Activated CD8-positive, alpha-beta T cell treated with anti-CD3 and anti-CD28 coated beads, Interleukin-2, amount 10 ng/mL, durations not matched to agents 7 days and 5 days (primary cell): ENCODE data around the gene TMEM150A. TPM values are rescaled to one million over a fixed set of nuclear protein-coding genes. Genes with fewer than 3 reads are reported as not detected.
A peak's percentile ranks its signal among the peaks of the same experiment; 100 is the strongest.
"Not testable (repeated sequence)": the region's sequence is repeated elsewhere in the genome, so short reads cannot be mapped to it uniquely, and the experiment has no call there.

Experiments
- ATAC-seq: fragments of 150-1000 bp; cut with Tn5 transposase; one replicate; pipeline ENCODE4 v1.10.0; 2021; ENCODE audit warnings: moderate library complexity
- CTCF ChIA-PET: fragments of 350-600 bp; sonication (Branson Sonifier 250); formaldehyde crosslinking; loops from one replicate; lab custom pipeline; 2021; ENCODE audit warnings: antibody characterized with exemption; lab: Charles Lee
- POLR2A ChIA-PET: fragments of 350-600 bp; sonication (Branson Sonifier 250); formaldehyde crosslinking; loops from one replicate; lab custom pipeline; 2021; ENCODE audit warnings: antibody characterized with exemption; lab: Charles Lee
- DNase-seq: peaks from one replicate; pipeline ENCODE4 v3.0.0-alpha.2; 2020
- H3K27ac Mint-ChIP-seq: one replicate; pipeline ENCODE4 v1.8.0; 2021; ENCODE audit warnings: mild to moderate bottlenecking, mixed read lengths
- H3K27me3 Mint-ChIP-seq: one replicate; pipeline ENCODE4 v1.8.0; 2021; ENCODE audit warnings: low read depth, mixed read lengths
- H3K36me3 Mint-ChIP-seq: one replicate; pipeline ENCODE4 v1.8.0; 2021; ENCODE audit warnings: low read depth, mixed read lengths
- H3K4me1 Mint-ChIP-seq: one replicate; pipeline ENCODE4 v1.8.0; 2021; ENCODE audit warnings: low read depth, mixed read lengths
- H3K4me3 Mint-ChIP-seq: one replicate; pipeline ENCODE4 v1.8.0; 2021; ENCODE audit warnings: mild to moderate bottlenecking, mixed read lengths
- H3K9me3 Mint-ChIP-seq: one replicate; pipeline ENCODE4 v1.8.0; 2022; ENCODE audit warnings: mixed read lengths; ENCODE audit not compliant: insufficient read depth
- total RNA-seq, 2 experiments: library from RNA; stranded (reverse); gene quantifications; one replicate each; pipeline ENCODE4 v1.2.3, GENCODE V29; 2021

Gene TMEM150A
- total RNA-seq, 2 experiments from 2014 or later, result 1.7 to 1.9 TPM

DNA sequence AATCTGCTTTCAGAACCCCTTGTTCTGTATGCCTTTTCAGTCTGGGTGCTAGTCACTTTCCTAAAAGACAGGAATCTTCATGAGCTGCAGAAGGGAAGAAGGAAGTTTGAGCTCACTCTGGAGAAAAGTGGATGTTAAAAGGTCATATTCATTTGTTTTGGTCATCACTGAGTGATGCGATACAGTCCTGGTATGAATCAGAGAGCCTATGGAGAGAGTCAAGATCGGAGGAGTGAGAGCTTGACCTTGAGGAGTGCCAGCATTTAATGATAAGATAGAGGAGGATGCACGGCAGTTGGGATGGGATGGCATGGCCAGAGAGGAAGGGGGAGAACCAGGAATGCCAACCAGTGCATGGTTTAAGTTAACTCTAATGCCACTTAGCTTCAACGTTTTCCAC lies 33.1 kb upstream of the TMEM150A start:
- POLR2A ChIA-PET, result interaction anchor here (0.8 to 1.2 kb wide), 2 partner anchors 20 to 24 kb away, joined by 3 to 4 read pairs; partner anchors contain the start of gene USP39
- CTCF ChIA-PET, result interaction anchor here (1.1 to 5.5 kb wide), 7 partner anchors 8 to 71 kb away, joined by 4 to 86 read pairs (median 51); partner anchors contain the start of gene C2orf68
- Mint-ChIP-seq H3K4me3 (no peak overlapping the region), H3K27ac (no peak overlapping the region), H3K9me3 (no peaks in the 10 kb centered on the region), H3K27me3 (no peaks in the 10 kb centered on the region), H3K4me1 (peaks cover 6% of the 10 kb centered on the region), H3K36me3 (peaks cover 66% of the 10 kb centered on the region)
- ATAC-seq (no peak), DNase-seq (no peak)

DNA sequence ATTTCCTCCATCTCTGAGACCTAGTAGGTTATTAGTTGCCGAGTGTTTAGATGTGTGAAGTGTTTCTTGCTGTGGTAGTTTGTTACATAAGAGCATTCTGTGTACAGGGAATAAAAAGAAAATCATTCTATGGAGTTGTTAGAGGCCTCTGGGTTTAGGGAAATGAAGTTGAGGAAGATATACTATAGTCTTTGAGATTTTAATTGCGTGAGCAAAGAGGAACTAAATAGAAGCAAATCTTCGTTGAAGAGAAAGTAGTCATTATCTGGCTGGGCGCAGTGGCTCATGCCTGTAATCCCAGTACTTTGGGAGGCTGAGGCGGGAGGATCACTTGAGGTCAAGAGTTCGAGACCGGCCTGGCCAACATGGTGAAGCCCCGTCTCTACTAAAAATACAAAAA lies 32.5 kb upstream of the TMEM150A start:
- Mint-ChIP-seq H3K27me3 (no peaks in the 10 kb centered on the region), H3K4me1 (peaks cover 9% of the 10 kb centered on the region), H3K4me3 (no peak overlapping the region), H3K27ac (no peak overlapping the region), H3K36me3 (peaks cover 71% of the 10 kb centered on the region), H3K9me3 (no peaks in the 10 kb centered on the region)
- ATAC-seq (no peak), DNase-seq (no peak)
- CTCF ChIA-PET, result interaction anchor here (3.3 to 5.5 kb wide), 4 partner anchors 14 to 71 kb away, joined by 36 to 86 read pairs (median 60); no protein-coding TSS in a partner anchor
- POLR2A ChIA-PET, result interaction anchor here (0.6 to 1.2 kb wide), 4 partner anchors 12 to 241 kb away, joined by 3 to 4 read pairs (median 3); partner anchors contain the start of gene USP39

DNA sequence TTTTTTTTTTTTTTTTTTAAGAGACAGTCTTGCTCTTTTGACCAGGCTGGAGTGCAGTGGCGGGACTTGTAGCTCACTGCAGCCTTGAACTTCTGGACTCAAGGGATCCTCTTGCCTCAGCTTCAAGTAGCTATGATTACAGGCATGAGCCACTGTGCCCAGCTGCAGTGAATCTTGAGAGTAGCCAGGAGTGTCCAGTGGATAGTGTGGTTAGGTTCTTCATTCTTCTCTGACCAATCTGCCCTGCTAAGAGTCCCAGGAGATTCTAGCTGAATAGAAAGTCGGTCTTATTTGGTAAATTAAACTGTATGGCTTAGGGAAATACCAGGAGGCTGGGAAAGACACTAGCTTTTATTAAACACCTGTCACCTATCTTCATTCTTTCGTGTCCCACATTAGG lies 28.8 kb upstream of the TMEM150A start:
- no peak for ATAC-seq
- CTCF ChIA-PET, result interaction anchor here (1.1 to 1.3 kb wide), 2 partner anchors 18 to 49 kb away, joined by 3 to 5 read pairs; no protein-coding TSS in a partner anchor
- no peaks in the 10 kb centered on the region for H3K27me3 Mint-ChIP-seq
- no peak for DNase-seq
- H3K36me3 Mint-ChIP-seq, result peaks cover 70% of the 10 kb centered on the region
- H3K27ac Mint-ChIP-seq, result no peak overlapping the region
- H3K4me1 Mint-ChIP-seq, result peaks cover 19% of the 10 kb centered on the region
- POLR2A ChIA-PET, result no interaction called here
- no peaks in the 10 kb centered on the region for H3K9me3 Mint-ChIP-seq
- H3K4me3 Mint-ChIP-seq, result no peak overlapping the region

DNA sequence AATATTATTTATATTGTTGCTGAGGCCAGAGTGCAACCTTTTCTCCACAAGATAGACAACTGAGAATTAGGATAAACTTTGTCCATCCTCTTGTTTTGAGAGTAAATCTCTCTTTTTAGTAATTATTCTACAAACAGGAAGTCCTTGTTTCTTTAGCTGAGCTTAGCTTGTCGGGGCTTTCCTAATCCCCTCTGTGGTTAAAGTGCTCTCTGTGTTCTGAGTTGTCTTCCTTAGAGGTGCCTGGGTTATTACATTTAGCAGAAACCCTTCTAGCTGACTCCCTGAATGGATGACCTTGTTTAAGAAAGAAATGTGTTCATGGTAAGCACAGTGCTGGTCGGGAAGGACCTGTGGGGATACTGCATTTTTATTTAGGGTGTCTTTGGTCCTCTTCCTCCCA lies 26.2 kb upstream of the TMEM150A start:
- H3K4me3 Mint-ChIP-seq, result no peak overlapping the region
- DNase-seq (no peak), ATAC-seq (peak; percentile 53)
- ChIA-PET CTCF (interaction anchor here (0.9 to 4.9 kb wide), 10 partner anchors 9 to 208 kb away, joined by 3 to 52 read pairs (median 4); partner anchors contain the start of gene VAMP8), POLR2A (interaction anchor here (0.6 to 1.4 kb wide), 4 partner anchors 12 to 164 kb away, joined by 3 to 9 read pairs (median 3); partner anchors contain the start of genes C2orf68 and USP39)
- H3K27ac Mint-ChIP-seq, result peak overlapping the region; percentile 75
- peaks cover 19% of the 10 kb centered on the region for H3K4me1 Mint-ChIP-seq
- no peaks in the 10 kb centered on the region for H3K9me3 Mint-ChIP-seq
- no peaks in the 10 kb centered on the region for H3K27me3 Mint-ChIP-seq
- peaks cover 75% of the 10 kb centered on the region for H3K36me3 Mint-ChIP-seq

DNA sequence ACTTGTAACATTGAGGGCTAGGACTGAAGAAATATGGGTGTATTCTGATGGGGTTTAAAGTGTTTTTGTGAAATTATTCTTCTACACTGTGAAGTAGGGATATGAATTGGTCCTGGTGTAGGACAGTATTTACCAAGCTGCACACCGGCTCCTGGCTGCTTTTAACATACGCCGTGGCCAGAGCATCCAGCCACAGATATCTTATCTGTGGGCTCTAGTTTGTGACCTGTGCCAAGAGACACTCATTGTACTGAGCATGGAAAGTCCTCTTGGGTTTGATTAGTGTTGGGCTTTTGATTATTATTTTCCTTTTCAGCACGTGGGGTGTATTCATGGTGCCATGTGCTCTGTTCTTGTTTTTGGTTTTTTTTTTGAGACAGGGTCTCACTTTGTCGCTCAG lies 21.5 kb upstream of the TMEM150A start:
- peaks cover 21% of the 10 kb centered on the region for H3K4me1 Mint-ChIP-seq
- no peak overlapping the region for H3K4me3 Mint-ChIP-seq
- no peak overlapping the region for H3K27ac Mint-ChIP-seq
- ChIA-PET CTCF (interaction anchor here (1.1 kb wide), 1 partner anchor 13 kb away, joined by 3 read pairs; no protein-coding TSS in a partner anchor), POLR2A (no interaction called here)
- H3K36me3 Mint-ChIP-seq, result peaks cover 61% of the 10 kb centered on the region
- ATAC-seq, result no peak
- no peak for DNase-seq
- no peaks in the 10 kb centered on the region for H3K9me3 Mint-ChIP-seq
- H3K27me3 Mint-ChIP-seq, result no peaks in the 10 kb centered on the region

DNA sequence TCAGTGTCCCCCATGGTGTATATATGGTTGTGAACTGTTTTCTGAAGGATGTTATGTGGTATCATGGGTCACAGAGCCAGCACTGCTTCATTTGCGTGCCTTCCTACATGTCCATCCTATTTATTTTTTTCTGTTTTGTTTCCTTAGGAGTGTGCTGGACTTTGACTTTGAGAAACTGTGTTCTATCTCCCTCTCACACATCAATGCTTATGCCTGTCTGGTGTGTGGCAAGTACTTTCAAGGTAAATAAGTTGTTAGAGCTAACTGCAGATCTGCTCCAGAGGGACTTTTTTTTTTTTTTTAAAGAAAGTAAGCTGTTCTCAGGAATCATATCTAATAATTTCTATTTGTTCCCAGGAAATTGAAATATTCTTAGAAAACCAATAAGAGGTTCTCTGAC lies 18.8 kb upstream of the TMEM150A start:
- DNase-seq (no peak), ATAC-seq (no peak)
- ChIA-PET POLR2A (no interaction called here), CTCF (interaction anchor here (2.2 to 4.7 kb wide), 2 partner anchors 15 to 202 kb away, joined by 6 to 51 read pairs; no protein-coding TSS in a partner anchor)
- H3K36me3 Mint-ChIP-seq, result peaks cover 52% of the 10 kb centered on the region
- no peak overlapping the region for H3K27ac Mint-ChIP-seq
- H3K4me1 Mint-ChIP-seq, result peaks cover 24% of the 10 kb centered on the region
- no peak overlapping the region for H3K4me3 Mint-ChIP-seq
- H3K27me3 Mint-ChIP-seq, result no peaks in the 10 kb centered on the region
- no peaks in the 10 kb centered on the region for H3K9me3 Mint-ChIP-seq

DNA sequence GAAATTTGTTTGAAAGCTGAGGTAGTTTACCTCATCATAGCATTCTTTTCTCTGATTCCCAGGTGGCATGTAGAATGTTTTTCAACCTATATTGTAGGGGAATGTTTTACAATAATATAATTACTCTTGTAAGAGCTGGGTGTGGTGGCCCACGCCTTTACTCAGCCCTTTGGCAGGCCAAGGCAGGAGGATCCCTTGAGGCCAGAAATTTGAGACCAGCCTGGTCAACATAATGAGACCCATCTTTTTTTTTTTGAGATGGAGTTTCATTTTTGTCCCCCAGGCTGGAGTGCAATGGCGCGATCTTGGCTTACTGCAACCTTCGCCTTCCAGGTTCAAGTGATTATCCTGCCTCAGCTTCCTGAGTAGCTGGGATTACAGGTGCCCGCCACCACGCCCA lies 17.1 kb upstream of the TMEM150A start:
- CTCF ChIA-PET, result interaction anchor here (1.1 to 4.7 kb wide), 5 partner anchors 8 to 29 kb away, joined by 3 to 51 read pairs (median 4); partner anchors contain the start of gene C2orf68
- no peak for DNase-seq
- peaks cover 40% of the 10 kb centered on the region for H3K36me3 Mint-ChIP-seq

DNA sequence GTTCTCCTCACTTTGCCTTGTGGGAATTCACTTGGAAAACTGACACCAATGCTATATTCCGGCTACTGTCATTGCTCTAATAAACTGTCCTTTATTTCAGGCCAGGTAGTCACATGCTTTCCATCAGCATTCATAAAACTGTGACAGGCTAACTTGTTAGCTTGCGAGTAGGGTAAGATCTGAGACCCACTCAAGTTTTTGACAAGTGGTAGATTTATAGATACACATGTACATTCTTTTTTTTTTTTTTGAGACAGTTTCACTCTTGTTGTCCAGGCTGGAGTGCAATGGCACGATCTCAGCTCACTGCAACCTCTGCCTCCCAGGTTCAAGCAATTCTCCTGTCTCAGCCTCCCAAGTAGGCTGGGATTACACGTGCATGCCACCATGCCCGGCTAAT lies 15.2 kb upstream of the TMEM150A start:
- not testable (repeated sequence) for H3K27me3 Mint-ChIP-seq, DNase-seq, ATAC-seq, H3K9me3 Mint-ChIP-seq
- POLR2A ChIA-PET, result interaction anchor here (0.9 to 2.6 kb wide), 5 partner anchors 10 to 79 kb away, joined by 3 to 9 read pairs (median 3); partner anchors contain the start of gene MAT2A
- Mint-ChIP-seq H3K4me3 (peak overlapping the region; percentile 100), H3K36me3 (peaks cover 23% of the 10 kb centered on the region), H3K4me1 (peaks cover 38% of the 10 kb centered on the region), H3K27ac (peak overlapping the region; percentile 50)
- CTCF ChIA-PET, result interaction anchor here (0.9 to 3.1 kb wide), 2 partner anchors 14 to 20 kb away, joined by 4 to 22 read pairs; no protein-coding TSS in a partner anchor

More for the DNA sequence above, 17.1 kb upstream of the TMEM150A start:
- POLR2A ChIA-PET, result interaction anchor here (0.6 to 1.4 kb wide), 2 partner anchors 14 to 463 kb away, joined by 3 to 4 read pairs; no protein-coding TSS in a partner anchor
- no peak for ATAC-seq
- H3K9me3 Mint-ChIP-seq, result no peaks in the 10 kb centered on the region
- no peaks in the 10 kb centered on the region for H3K27me3 Mint-ChIP-seq
- no peak overlapping the region for H3K27ac Mint-ChIP-seq
- H3K4me1 Mint-ChIP-seq, result peaks cover 36% of the 10 kb centered on the region
- no peak overlapping the region for H3K4me3 Mint-ChIP-seq

DNA sequence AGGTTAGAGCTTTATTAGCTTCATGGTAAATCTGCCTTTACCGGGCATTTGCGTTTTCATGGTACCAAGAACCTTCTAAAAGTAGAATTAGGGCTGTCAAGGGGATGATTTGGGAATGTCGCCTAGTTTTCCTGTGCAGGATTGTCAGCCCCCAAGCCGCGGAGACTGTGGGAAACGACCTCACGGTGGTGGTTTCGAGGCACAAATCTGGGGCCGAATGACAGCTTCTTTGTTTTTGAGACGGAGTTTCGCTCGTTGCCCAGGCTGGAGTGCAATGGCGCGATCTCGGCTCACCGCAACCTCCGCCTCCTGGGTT lies 12.9 kb upstream of the TMEM150A start:
- H3K27me3 Mint-ChIP-seq, result no peaks in the 10 kb centered on the region
- DNase-seq, result no peak
- ATAC-seq, result no peak
- CTCF ChIA-PET, result interaction anchor here (1.1 to 3.1 kb wide), 2 partner anchors 11 to 22 kb away, joined by 3 to 22 read pairs; no protein-coding TSS in a partner anchor
- H3K4me3 Mint-ChIP-seq, result peak overlapping the region; percentile 100
- peaks cover 19% of the 10 kb centered on the region for H3K36me3 Mint-ChIP-seq
- peaks cover 44% of the 10 kb centered on the region for H3K4me1 Mint-ChIP-seq
- POLR2A ChIA-PET, result interaction anchor here (0.9 to 2.4 kb wide), 5 partner anchors 11 to 75 kb away, joined by 3 to 12 read pairs (median 6); partner anchors contain the start of gene RNF181
- H3K9me3 Mint-ChIP-seq, result no peaks in the 10 kb centered on the region
- peak overlapping the region; percentile 100 for H3K27ac Mint-ChIP-seq

DNA sequence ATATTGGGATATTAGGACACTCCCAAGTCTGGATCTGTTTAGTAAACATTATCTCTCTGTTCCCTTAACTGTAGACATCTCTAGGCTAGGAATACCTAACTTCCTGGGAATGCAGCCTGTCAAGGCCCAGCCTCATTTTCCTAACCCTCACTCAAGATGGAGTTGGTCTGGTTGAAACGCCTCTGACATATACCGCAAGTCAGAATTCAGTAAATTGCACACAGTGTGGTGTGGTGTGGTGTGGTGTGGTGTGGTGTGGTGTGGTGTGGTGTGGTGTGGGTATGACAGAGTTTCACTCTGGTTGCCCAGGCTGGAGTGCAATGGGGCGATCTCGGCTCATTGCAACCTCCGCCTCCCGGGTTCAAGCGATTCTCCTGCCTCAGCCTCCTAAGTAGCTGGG lies 12.3 kb upstream of the TMEM150A start:
- H3K4me1 Mint-ChIP-seq, result peaks cover 48% of the 10 kb centered on the region

DNA sequence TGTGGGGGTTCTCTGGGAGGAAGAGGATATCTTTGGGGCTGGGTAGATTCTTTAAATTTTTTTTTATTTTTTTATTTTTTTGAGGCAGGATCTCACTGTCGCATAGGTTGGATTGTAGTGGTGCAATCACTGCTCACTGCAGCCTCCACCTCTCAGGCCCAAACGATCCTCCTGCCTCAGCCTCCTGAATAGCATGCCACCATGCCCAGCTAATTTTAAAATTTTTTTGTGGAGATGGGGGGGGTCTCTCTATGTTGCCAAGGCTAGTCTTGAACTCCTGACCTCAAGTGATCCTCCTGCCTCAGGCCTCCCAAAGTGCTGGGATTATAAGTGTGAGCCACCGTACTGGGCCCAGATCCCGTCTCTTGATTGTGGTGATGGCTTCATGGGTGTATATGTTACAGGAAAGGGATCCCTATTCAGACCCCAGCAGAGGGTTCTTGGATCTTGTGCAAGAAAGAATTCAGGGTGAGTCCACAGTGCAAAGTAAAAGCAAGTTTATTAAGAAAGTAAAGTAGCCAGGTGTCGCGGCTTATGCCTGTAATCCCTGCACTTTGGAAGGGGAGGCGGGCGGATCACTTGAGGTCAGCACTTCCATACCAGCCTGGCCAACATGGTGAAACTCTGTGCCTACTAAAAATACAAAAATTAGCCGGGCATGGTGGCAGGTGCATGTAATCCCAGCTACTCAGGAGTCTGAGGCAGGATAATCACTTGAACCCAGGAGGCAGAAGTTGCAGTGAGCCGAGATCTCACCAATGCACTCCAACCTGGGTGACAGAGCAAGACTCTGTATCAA lies 11.4 kb upstream of the TMEM150A start:
- no peaks in the 10 kb centered on the region for H3K9me3 Mint-ChIP-seq
- H3K27me3 Mint-ChIP-seq, result no peaks in the 10 kb centered on the region
- no peak for DNase-seq
- no peak for ATAC-seq
- H3K4me1 Mint-ChIP-seq, result peaks cover 48% of the 10 kb centered on the region
- H3K27ac Mint-ChIP-seq, result no peak overlapping the region
- H3K4me3 Mint-ChIP-seq, result no peak overlapping the region
- peaks cover 22% of the 10 kb centered on the region for H3K36me3 Mint-ChIP-seq
- ChIA-PET CTCF (no interaction called here), POLR2A (interaction anchor here (0.6 to 2.4 kb wide), 3 partner anchors 19 to 287 kb away, joined by 3 to 12 read pairs (median 4); partner anchors contain the start of gene RNF181)

More for the DNA sequence above, 12.3 kb upstream of the TMEM150A start:
- not testable (repeated sequence) for H3K27ac Mint-ChIP-seq, ATAC-seq, H3K4me3 Mint-ChIP-seq, H3K27me3 Mint-ChIP-seq, DNase-seq, H3K9me3 Mint-ChIP-seq
- peaks cover 22% of the 10 kb centered on the region for H3K36me3 Mint-ChIP-seq
- POLR2A ChIA-PET, result interaction anchor here (0.6 to 2.4 kb wide), 5 partner anchors 9 to 35 kb away, joined by 3 to 12 read pairs (median 3); partner anchors contain the start of gene RNF181
- CTCF ChIA-PET, result interaction anchor here (1.1 to 3.1 kb wide), 2 partner anchors 11 to 23 kb away, joined by 3 to 22 read pairs; no protein-coding TSS in a partner anchor
